IPS-18a (cell line): Measurements from ENCODE around the gene COQ2.

ENCODE experiments used
- H3K27ac ChIP-seq: one replicate; pipeline ENCODE4 v1.5.1; 2013; ENCODE audit warnings: low read length
- H3K27me3 ChIP-seq: one replicate; pipeline ENCODE4 v1.6.1; 2013; ENCODE audit warnings: mild to moderate bottlenecking, low read length; ENCODE audit not compliant: control insufficient read depth, insufficient read depth
- H3K36me3 ChIP-seq: one replicate; pipeline ENCODE4 v1.6.1; 2013; ENCODE audit warnings: low read depth, low read length; ENCODE audit not compliant: control insufficient read depth
- H3K4me1 ChIP-seq: one replicate; pipeline ENCODE4 v1.6.1; 2013; ENCODE audit warnings: low read depth, low read length; ENCODE audit not compliant: control insufficient read depth
- H3K4me3 ChIP-seq: one replicate; pipeline ENCODE4 v1.5.1; 2013; ENCODE audit warnings: low read length
- H3K9ac ChIP-seq: one replicate; pipeline ENCODE4 v1.6.1; 2013; ENCODE audit warnings: mild to moderate bottlenecking, low read length, moderate library complexity
- H3K9me3 ChIP-seq: one replicate; pipeline ENCODE4 v1.6.1; 2013; ENCODE audit warnings: low read depth, low read length; ENCODE audit not compliant: control insufficient read depth

COQ2 gene

GRCh38 chr4:83261307-83261706 is 23.3 kb downstream of the COQ2 start:
- no peak overlapping the region for H3K4me3 ChIP-seq
- H3K9ac ChIP-seq = no peak overlapping the region
- no peak overlapping the region for H3K27ac ChIP-seq
- no peaks in the 10 kb centered on the region for H3K4me1 ChIP-seq
- no peaks in the 10 kb centered on the region for H3K9me3 ChIP-seq
- H3K27me3 ChIP-seq = no peaks in the 10 kb centered on the region
- H3K36me3 ChIP-seq = no peaks in the 10 kb centered on the region

GRCh38 chr4:83259586-83259985 is 25.0 kb downstream of the COQ2 start:
- no peaks in the 10 kb centered on the region for H3K27me3 ChIP-seq
- no peak overlapping the region for H3K4me3 ChIP-seq
- H3K4me1 ChIP-seq = no peaks in the 10 kb centered on the region
- H3K36me3 ChIP-seq = no peaks in the 10 kb centered on the region
- no peaks in the 10 kb centered on the region for H3K9me3 ChIP-seq
- H3K9ac ChIP-seq = no peak overlapping the region
- no peak overlapping the region for H3K27ac ChIP-seq

DNA sequence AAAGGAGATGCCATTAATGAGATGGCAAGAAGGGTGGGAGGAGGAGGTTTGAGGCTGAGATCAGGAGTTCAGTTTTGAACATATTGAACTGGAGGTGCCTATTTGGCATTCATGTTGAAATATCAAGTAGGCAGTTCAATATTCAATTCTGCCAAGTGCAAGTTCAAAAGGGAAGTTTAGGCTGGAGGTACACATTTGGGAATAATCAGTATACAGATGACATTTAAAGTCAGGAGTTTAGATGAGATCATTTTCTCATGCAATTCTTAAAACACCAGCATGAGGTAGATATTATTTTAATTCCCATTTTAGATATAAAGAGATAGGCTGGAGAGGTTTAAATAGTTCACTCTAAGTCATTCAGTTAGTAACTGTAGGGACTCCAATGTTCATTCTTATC is 26.1 kb downstream of the COQ2 start:
- no peak overlapping the region for H3K9ac ChIP-seq
- H3K9me3 ChIP-seq = no peaks in the 10 kb centered on the region
- H3K27ac ChIP-seq = no peak overlapping the region
- no peaks in the 10 kb centered on the region for H3K4me1 ChIP-seq
- H3K27me3 ChIP-seq = no peaks in the 10 kb centered on the region
- H3K36me3 ChIP-seq = no peaks in the 10 kb centered on the region
- no peak overlapping the region for H3K4me3 ChIP-seq

GRCh38 chr4:83257811-83258210 is 26.8 kb downstream of the COQ2 start:
- H3K4me1 ChIP-seq = no peaks in the 10 kb centered on the region
- no peaks in the 10 kb centered on the region for H3K27me3 ChIP-seq
- H3K9me3 ChIP-seq = no peaks in the 10 kb centered on the region
- no peak overlapping the region for H3K4me3 ChIP-seq
- H3K36me3 ChIP-seq = no peaks in the 10 kb centered on the region
- H3K27ac ChIP-seq = no peak overlapping the region
- no peak overlapping the region for H3K9ac ChIP-seq

DNA sequence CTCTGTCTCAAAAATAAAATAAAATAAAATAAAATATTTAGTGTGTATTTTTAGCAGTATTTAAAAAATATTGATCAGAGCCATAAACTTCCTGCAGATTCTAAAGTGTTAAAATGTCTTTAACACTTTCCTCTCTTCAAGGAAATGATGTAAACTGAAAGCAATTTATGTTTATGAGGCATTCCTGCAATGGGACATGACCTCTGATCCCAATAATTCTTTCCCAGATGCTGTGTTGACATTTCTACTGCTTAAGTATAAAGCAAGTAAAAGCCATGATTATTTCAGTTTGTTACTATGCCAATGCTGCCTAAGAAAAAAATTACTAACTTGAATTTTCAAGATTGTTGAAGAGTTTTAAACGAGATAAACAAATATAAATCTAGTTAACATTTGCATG is 29.0 kb downstream of the COQ2 start:
- no peaks in the 10 kb centered on the region for H3K9me3 ChIP-seq
- H3K27ac ChIP-seq = no peak overlapping the region
- H3K4me1 ChIP-seq = peaks cover 3% of the 10 kb centered on the region
- H3K4me3 ChIP-seq = no peak overlapping the region
- H3K36me3 ChIP-seq = no peaks in the 10 kb centered on the region
- no peak overlapping the region for H3K9ac ChIP-seq
- no peaks in the 10 kb centered on the region for H3K27me3 ChIP-seq

- no peaks in the 10 kb centered on the region for H3K27me3 ChIP-seq
- no peak overlapping the region for H3K27ac ChIP-seq
- H3K4me3 ChIP-seq = no peak overlapping the region
- no peaks in the 10 kb centered on the region for H3K9me3 ChIP-seq
- no peaks in the 10 kb centered on the region for H3K36me3 ChIP-seq
- H3K9ac ChIP-seq = no peak overlapping the region
- peaks cover 6% of the 10 kb centered on the region for H3K4me1 ChIP-seq
Measured at GRCh38 chr4:83252782-83253405, 31.7 kb downstream of the COQ2 start.

DNA sequence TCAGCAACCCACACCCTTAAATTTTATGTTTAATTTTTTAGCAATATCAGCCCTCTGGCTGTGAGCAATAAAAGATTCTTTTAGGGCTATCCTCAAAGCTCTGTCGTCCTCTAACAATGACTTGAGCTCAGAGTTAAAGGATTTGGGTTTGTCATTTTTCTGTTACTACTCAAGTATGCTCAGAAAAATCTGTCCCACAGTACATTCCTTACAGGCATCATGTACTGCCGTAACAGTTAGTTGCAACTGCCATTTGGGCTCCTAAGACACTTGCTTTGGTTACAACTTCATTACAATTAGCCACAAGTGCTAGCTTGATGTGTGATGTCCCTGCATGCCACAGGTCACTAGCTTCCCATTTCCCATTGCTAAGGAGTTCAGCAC is 33.2 kb downstream of the COQ2 start:
- H3K9ac ChIP-seq = no peak overlapping the region
- peaks cover 6% of the 10 kb centered on the region for H3K4me1 ChIP-seq
- no peaks in the 10 kb centered on the region for H3K9me3 ChIP-seq
- no peak overlapping the region for H3K27ac ChIP-seq
- no peak overlapping the region for H3K4me3 ChIP-seq
- no peaks in the 10 kb centered on the region for H3K36me3 ChIP-seq
- no peaks in the 10 kb centered on the region for H3K27me3 ChIP-seq

- Histone ChIP-seq H3K9me3 (no peaks in the 10 kb centered on the region), H3K27me3 (no peaks in the 10 kb centered on the region), H3K27ac (no peak overlapping the region), H3K4me3 (no peak overlapping the region), H3K9ac (no peak overlapping the region), H3K36me3 (no peaks in the 10 kb centered on the region), H3K4me1 (peaks cover 6% of the 10 kb centered on the region)
Measured at GRCh38 chr4:83250687-83251446, 33.7 kb downstream of the COQ2 start.

GRCh38 chr4:83248486-83248885 is 36.1 kb downstream of the COQ2 start:
- Histone ChIP-seq H3K9me3 (no peaks in the 10 kb centered on the region), H3K36me3 (no peaks in the 10 kb centered on the region), H3K27ac (no peak overlapping the region), H3K4me1 (peaks cover 6% of the 10 kb centered on the region), H3K27me3 (no peaks in the 10 kb centered on the region), H3K4me3 (no peak overlapping the region), H3K9ac (no peak overlapping the region)

GRCh38 chr4:83247415-83248357 is 36.9 kb downstream of the COQ2 start:
- no peak overlapping the region for H3K27ac ChIP-seq
- H3K36me3 ChIP-seq = no peaks in the 10 kb centered on the region
- no peaks in the 10 kb centered on the region for H3K27me3 ChIP-seq
- H3K4me1 ChIP-seq = peaks cover 6% of the 10 kb centered on the region
- H3K9ac ChIP-seq = no peak overlapping the region
- H3K4me3 ChIP-seq = no peak overlapping the region
- no peaks in the 10 kb centered on the region for H3K9me3 ChIP-seq

GRCh38 chr4:83241132-83241531 is 43.5 kb downstream of the COQ2 start:
- no peak overlapping the region for H3K9ac ChIP-seq
- H3K36me3 ChIP-seq = no peaks in the 10 kb centered on the region
- H3K27me3 ChIP-seq = no peaks in the 10 kb centered on the region
- no peak overlapping the region for H3K27ac ChIP-seq
- no peaks in the 10 kb centered on the region for H3K9me3 ChIP-seq
- no peak overlapping the region for H3K4me3 ChIP-seq
- no peaks in the 10 kb centered on the region for H3K4me1 ChIP-seq
